Right ventricle myocardium inferior (tissue), 1 donor: ENCODE results near the gene TREM1. TPM values are rescaled to one million over a fixed set of nuclear protein-coding genes. Genes with fewer than 3 reads are reported as not detected.

Source experiments
- ATAC-seq: fragments of 200-7000 bp; cut with Tn5 transposase; one replicate; pipeline ENCODE4 v1.9.1; 2020; ENCODE audit warnings: mild to moderate bottlenecking, moderate library complexity
- DNase-seq: peaks from one replicate; pipeline ENCODE4 v3.0.0; 2021; ENCODE audit errors: missing footprints
- intact Hi-C: fragments of 100-400 bp; cut with DNase I; formaldehyde crosslinking; loops from one replicate; pipeline ENCODE4 v1.11.0; 2022
- total RNA-seq: library from RNA; stranded (reverse); fragmentation: NEBNext Ultra II Directional; extraction: Animal tissue kit (Norgen Biotek cat#: 25700); gene quantifications from one replicate; pipeline ENCODE4 v1.2.1, GENCODE V29; 2021
- donor health status: DM: no; HTN: yes; CAD: no; lungs with severe emphysema.

Gene TREM1
- total RNA-seq, 1 donor from 2014 or later: 1.2 TPM

GRCh38 chr6:41232667-41233066 lies 53.8 kb downstream of the TREM1 start:
- no peak for ATAC-seq
- intact Hi-C loops: no loop called here
- no peak for DNase-seq

GRCh38 chr6:41231246-41231645 lies 55.2 kb downstream of the TREM1 start:
- intact Hi-C loops: no loop called here
- no peak for ATAC-seq

GRCh38 chr6:41229721-41230120 lies 56.8 kb downstream of the TREM1 start:
- intact Hi-C loops: no loop called here
- ATAC-seq (no peak), DNase-seq (no peak)

More at GRCh38 chr6:41231246-41231645, 55.2 kb downstream of the TREM1 start:
- DNase-seq: no peak

GRCh38 chr6:41228616-41229015 lies 57.9 kb downstream of the TREM1 start:
- intact Hi-C loops: no loop called here
- DNase-seq (no peak), ATAC-seq (peak; percentile 10)

- intact Hi-C loops: no loop called here
- no peak for ATAC-seq
- no peak for DNase-seq
Observed at GRCh38 chr6:41228096-41228495, 58.4 kb downstream of the TREM1 start, which contains the start of gene TREML4. Gene TREML4, plus strand, starts transcription at chr6:41228349. Its CDS starts 79 bp downstream, at chr6:41228428.

- DNase-seq (no peak), ATAC-seq (no peak)
- intact Hi-C loops: no loop called here
Observed at GRCh38 chr6:41226752-41227151, 59.7 kb downstream of the TREM1 start.

GRCh38 chr6:41224800-41225199 lies 61.7 kb downstream of the TREM1 start:
- ATAC-seq: no peak
- intact Hi-C loops: no loop called here
- DNase-seq: no peak

Other genes starting within 250 kb of the TREM1 start
- gene UNC5CL, start 247.5 kb downstream of the TREM1 start, total RNA-seq: 0.60 TPM
- not detected for gene TSPO2, start 244.2 kb downstream of the TREM1 start, total RNA-seq
- gene APOBEC2, start 233.5 kb downstream of the TREM1 start, total RNA-seq: 246 TPM
- gene OARD1, start 214.3 kb downstream of the TREM1 start, total RNA-seq: 20.5 TPM
- 9.8 TPM for gene NFYA, start 213.7 kb downstream of the TREM1 start, total RNA-seq
- not detected for gene TREML1, start 132.3 kb downstream of the TREM1 start, total RNA-seq
- 0.92 TPM for gene TREM2, start 123.6 kb downstream of the TREM1 start, total RNA-seq
- gene TREML2, start 85.5 kb downstream of the TREM1 start, total RNA-seq: 0.11 TPM
- gene TREML4, start 58.3 kb downstream of the TREM1 start, total RNA-seq: not detected
- gene NCR2, start 48.9 kb upstream of the TREM1 start, total RNA-seq: not detected